Lung (tissue), 12 donors: ENCODE results near the gene CFAP410. TPM values are rescaled to one million over a fixed set of nuclear protein-coding genes. Genes with fewer than 3 reads are reported as not detected.

Experiments
- ATAC-seq: fragments of 200-7000 bp; cut with Tn5 transposase; one replicate; pipeline ENCODE4 v1.9.1; 2020; ENCODE audit warnings: moderate number of reproducible peaks; ENCODE audit not compliant: insufficient read depth, low FRiP score
- DNase-seq, 3 donors: peaks; one replicate each; pipeline ENCODE4 v3.0.0-alpha.2; 2013 to 2017
- H3K27ac ChIP-seq, 2 donors: one replicate each; pipeline ENCODE4 v1.5.1; 2013; ENCODE audit warnings: mild to moderate bottlenecking in 2 of 2, moderate library complexity in 2 of 2, control low read depth in 1 of 2, inconsistent platforms in 1 of 2, low read depth in 1 of 2, low read length in 1 of 2
- H3K27me3 ChIP-seq, 3 donors: one replicate each; pipeline ENCODE4 v1.5.1; 2013; ENCODE audit warnings: low read length in 2 of 3; ENCODE audit not compliant: control insufficient read depth in 3 of 3, insufficient read depth in 3 of 3
- H3K36me3 ChIP-seq, 4 donors: one replicate each; pipeline ENCODE4 v1.5.1; 2013; ENCODE audit warnings: low read length in 4 of 4, mild to moderate bottlenecking in 1 of 4, moderate library complexity in 1 of 4; ENCODE audit not compliant: control insufficient read depth in 4 of 4, insufficient read depth in 4 of 4
- H3K4me1 ChIP-seq, 5 donors: one replicate each; pipeline ENCODE4 v1.5.1; 2013; ENCODE audit warnings: low read length in 5 of 5, mild to moderate bottlenecking in 2 of 5, moderate library complexity in 1 of 5; ENCODE audit not compliant: control insufficient read depth in 5 of 5, insufficient read depth in 5 of 5
- H3K4me3 ChIP-seq: one replicate; pipeline ENCODE4 v1.5.1; 2013; ENCODE audit warnings: mild to moderate bottlenecking, control low read depth, moderate library complexity
- H3K9ac ChIP-seq, 2 donors: one replicate each; pipeline ENCODE4 v1.5.1; 2013; ENCODE audit warnings: low read length in 2 of 2, control low read depth in 1 of 2; ENCODE audit not compliant: insufficient read depth in 1 of 2
- H3K9me3 ChIP-seq, 4 donors: one replicate each; pipeline ENCODE4 v1.5.1; 2013; ENCODE audit warnings: low read length in 3 of 4, mild to moderate bottlenecking in 1 of 4, moderate library complexity in 1 of 4; ENCODE audit not compliant: control insufficient read depth in 4 of 4, insufficient read depth in 3 of 4
- CTCF ChIP-seq: IDR thresholded peaks from 2 replicates; pipeline ENCODE4 v1.5.1; 2012; ENCODE audit warnings: mild to moderate bottlenecking; ENCODE audit errors: control extremely low read depth, extremely low read depth
- WGBS, 2 donors: extraction: QIAGEN DNeasy Blood & Tissue Kit; methylation state at CpG; one replicate each; pipeline ENCODE4 v1.1.7; 2013; 5-methylcytosine and 5-hydroxymethylcytosine counted together
- polyA plus RNA-seq, 2 donors: library from polyadenylated mRNA; stranded (reverse); fragments of 200-250 nt; gene quantifications; one replicate each; pipeline ENCODE4 v1.2.1, GENCODE V29; 2013
- total RNA-seq, 2 donors: library from RNA; depleted of rRNA in 1 of 2; stranded (reverse); fragments of >200 nt in 1 of 2; gene quantifications; one replicate each; pipeline ENCODE4 v1.2.1, GENCODE V29; 2014 to 2021
- donor health status: control.
- donor health status: control.
- donor health status: Bipolar disorder and iron deficiency.
- donor health status: healthy.
- donor health status: DM: yes; HTN: yes; CAD: no.

CFAP410 gene
- total and polyA plus RNA-seq, 4 donors: 24.3 to 72.7 (median 39.5) TPM

GRCh38 chr21:44332383-44332782, 6.8 kb downstream of the CFAP410 start:
- ATAC-seq (no peak), DNase-seq (no peak)
- Histone ChIP-seq H3K27me3 (no peaks in the 10 kb centered on the region), H3K27ac (no peak overlapping the region), H3K9ac (no peak overlapping the region), H3K9me3 (peaks cover 0 to 2% (median 0%) of the 10 kb centered on the region in 4 donors), H3K36me3 (peaks cover 0 to 47% (median 8%) of the 10 kb centered on the region in 4 donors), H3K4me3 (no peak overlapping the region), H3K4me1 (peaks cover 0 to 16% (median 0%) of the 10 kb centered on the region in 5 donors)
- 93 to 94% methylated on average over 17 of the region's 17 CpGs for WGBS, 2 donors
- no peak for TF ChIP-seq CTCF

- H3K36me3 ChIP-seq: peaks cover 0 to 51% (median 7%) of the 10 kb centered on the region in 4 donors
- no peaks in the 10 kb centered on the region for H3K27me3 ChIP-seq
- H3K4me3 ChIP-seq: no peak overlapping the region
- ATAC-seq (no peak), DNase-seq (no peak)
- no peak overlapping the region for H3K9ac ChIP-seq
- peaks cover 0 to 11% (median 0%) of the 10 kb centered on the region in 5 donors for H3K4me1 ChIP-seq
- no peak overlapping the region for H3K27ac ChIP-seq
- 83 to 85% methylated on average over 20 of the region's 20 CpGs for WGBS, 2 donors
- TF ChIP-seq CTCF: no peak
- peaks cover 0 to 2% (median 0%) of the 10 kb centered on the region in 4 donors for H3K9me3 ChIP-seq
Measured at GRCh38 chr21:44331650-44332307, 7.4 kb downstream of the CFAP410 start.

GRCh38 chr21:44331209-44331608, 8.0 kb downstream of the CFAP410 start:
- H3K9ac ChIP-seq: no peak overlapping the region
- no peaks in the 10 kb centered on the region for H3K27me3 ChIP-seq
- TF ChIP-seq CTCF: no peak
- ATAC-seq (no peak), DNase-seq (no peak)
- H3K4me1 ChIP-seq: peaks cover 0 to 11% (median 0%) of the 10 kb centered on the region in 5 donors
- peaks cover 0 to 2% (median 0%) of the 10 kb centered on the region in 4 donors for H3K9me3 ChIP-seq
- no peak overlapping the region for H3K27ac ChIP-seq
- peaks cover 0 to 55% (median 4%) of the 10 kb centered on the region in 4 donors for H3K36me3 ChIP-seq
- WGBS, 2 donors: 91% methylated on average over 16 of the region's 16 CpGs
- H3K4me3 ChIP-seq: no peak overlapping the region
